IMR-90 (cell line): ENCODE results near the gene RNF4.

ENCODE experiments used
- BHLHE40 ChIP-seq: fragments of 150-350 bp; IDR thresholded peaks from 2 replicates; pipeline ENCODE4 v1.6.1; 2016; ENCODE audit warnings: mild to moderate bottlenecking, low read depth, low read length
- CEBPB ChIP-seq: IDR thresholded peaks from 2 replicates; pipeline ENCODE4 v1.6.1; 2012; ENCODE audit warnings: low read depth, low read length, improper control_type of control experiment
- CHD1 ChIP-seq: IDR thresholded peaks from 2 replicates; pipeline ENCODE4 v1.6.1; 2012; ENCODE audit warnings: low read depth, low read length, improper control_type of control experiment
- CTCF ChIP-seq: conservative IDR thresholded peaks from 2 replicates; pipeline ENCODE4 v1.5.1; 2012; ENCODE audit warnings: mild to moderate bottlenecking, low read depth, low read length, improper control_type of control experiment
- ELK1 ChIP-seq: fragments of 150-350 bp; IDR thresholded peaks from 2 replicates; pipeline ENCODE4 v1.6.1; 2016; ENCODE audit warnings: low read depth, mild to moderate bottlenecking, low read length, moderate library complexity, borderline replicate concordance
- FOS ChIP-seq: fragments of 150-350 bp; IDR thresholded peaks from 2 replicates; pipeline ENCODE4 v1.6.1; 2016; ENCODE audit warnings: low read depth, low read length
- MAZ ChIP-seq: IDR thresholded peaks from 2 replicates; pipeline ENCODE4 v1.6.1; 2012; ENCODE audit warnings: low read depth, mild to moderate bottlenecking, low read length, improper control_type of control experiment, moderate library complexity, borderline replicate concordance
- MXI1 ChIP-seq: IDR thresholded peaks from 2 replicates; pipeline ENCODE4 v1.6.1; 2012; ENCODE audit warnings: low read depth, mild to moderate bottlenecking, low read length, moderate library complexity, borderline replicate concordance
- POLR2A ChIP-seq: IDR thresholded peaks from 2 replicates; pipeline ENCODE4 v1.6.1; 2012; ENCODE audit warnings: mild to moderate bottlenecking, low read depth, low read length
- RAD21 ChIP-seq: IDR thresholded peaks from 2 replicates; pipeline ENCODE4 v1.6.1; 2012; ENCODE audit warnings: low read length, improper control_type of control experiment
- RCOR1 ChIP-seq: IDR thresholded peaks from 2 replicates; pipeline ENCODE4 v1.6.1; 2012; ENCODE audit warnings: mild to moderate bottlenecking, low read length, improper control_type of control experiment; ENCODE audit not compliant: insufficient replicate concordance
- RFX5 ChIP-seq: IDR thresholded peaks from 2 replicates; pipeline ENCODE4 v1.8.0; 2012; ENCODE audit warnings: low read depth, mild to moderate bottlenecking, low read length, moderate library complexity
- SMC3 ChIP-seq: fragments of 150-350 bp; IDR thresholded peaks from 2 replicates; pipeline ENCODE4 v1.6.1; 2016; ENCODE audit warnings: low read depth, mild to moderate bottlenecking, antibody characterized with exemption, low read length, moderate library complexity
- USF2 ChIP-seq: fragments of 150-350 bp; IDR thresholded peaks from 2 replicates; pipeline ENCODE4 v1.6.1; 2017; ENCODE audit warnings: mild to moderate bottlenecking, antibody characterized with exemption, low read length, low read depth

GRCh38 chr4:2468456-2469191, at the start of gene RNF4:
- TF ChIP-seq CTCF: no peak
- peak; percentile 86 for TF ChIP-seq POLR2A
- no peak for TF ChIP-seq SMC3
- no peak for TF ChIP-seq RAD21
- TF ChIP-seq MXI1: 0 out of 2 replicates have a peak, but pooled peaks have one; percentile 25
- TF ChIP-seq RCOR1: no peak
- no peak for TF ChIP-seq USF2
- peak; percentile 59; the same call in 1 of the 2 replicates for TF ChIP-seq MAZ
- no peak for TF ChIP-seq CHD1
- TF ChIP-seq FOS: no peak
- TF ChIP-seq BHLHE40: peak; percentile 88
- TF ChIP-seq ELK1: no peak
- no peak for TF ChIP-seq RFX5
- TF ChIP-seq CEBPB: no peak
